ENCODE data around the gene LANCL2.

GRCh38 chr7:55435466-55435865 is 70.3 kb downstream of the LANCL2 start:
- TF ChIP-seq CTCF (IDR thresholded peaks at IDR 0.05) (no peak), POLR2AphosphoS5 (IDR thresholded peaks at IDR 0.05) (no peak), POLR2A (IDR thresholded peaks at IDR 0.05) (no peak), EP300 (IDR thresholded peaks at IDR 0.05) (no peak)
